NK-92 (cell line): ENCODE measurements around the gene C4orf50.
"Not testable (repeated sequence)": the region's sequence is repeated elsewhere in the genome, so short reads cannot be mapped to it uniquely, and the experiment has no call there.

Experiments used
- DNase-seq: peaks from one replicate; lab custom pipeline; 2025; ENCODE audit not compliant: unreplicated experiment; lab: John Stamatoyannopoulos, UW

C4orf50 gene

GRCh38 chr4:5995901-5996623 is 22.2 kb downstream of the C4orf50 start:
- DNase-seq = no peak

- DNase-seq = no peak
Observed at GRCh38 chr4:5993876-5994811, 24.1 kb downstream of the C4orf50 start.

GRCh38 chr4:5993346-5993745 is 24.9 kb downstream of the C4orf50 start:
- not testable (repeated sequence) for DNase-seq

- no peak for DNase-seq
Observed at GRCh38 chr4:5992828-5993321, 25.4 kb downstream of the C4orf50 start.

- no peak for DNase-seq
Observed at GRCh38 chr4:5992171-5992827, 25.9 kb downstream of the C4orf50 start.

GRCh38 chr4:5991405-5991804 is 26.8 kb downstream of the C4orf50 start:
- no peak for DNase-seq

GRCh38 chr4:5990446-5991160 is 27.6 kb downstream of the C4orf50 start:
- no peak for DNase-seq

GRCh38 chr4:5989236-5990225 is 28.7 kb downstream of the C4orf50 start:
- no peak for DNase-seq

- no peak for DNase-seq
Observed at GRCh38 chr4:5988086-5988845, 30.0 kb downstream of the C4orf50 start.

- no peak for DNase-seq
Observed at GRCh38 chr4:5984843-5985242, 33.4 kb downstream of the C4orf50 start.

- DNase-seq = no peak
Observed at GRCh38 chr4:5982156-5982973, 35.9 kb downstream of the C4orf50 start.

- DNase-seq = no peak
Observed at GRCh38 chr4:5980436-5981155, 37.6 kb downstream of the C4orf50 start.

GRCh38 chr4:5979981-5980380 is 38.2 kb downstream of the C4orf50 start:
- no peak for DNase-seq

- no peak for DNase-seq
Observed at GRCh38 chr4:5976921-5977320, 41.3 kb downstream of the C4orf50 start.

- no peak for DNase-seq
Observed at GRCh38 chr4:5976431-5976830, 41.8 kb downstream of the C4orf50 start.

GRCh38 chr4:5974321-5974720 is 43.9 kb downstream of the C4orf50 start:
- no peak for DNase-seq

- DNase-seq = no peak
Observed at GRCh38 chr4:5973486-5974220, 44.6 kb downstream of the C4orf50 start.
